Iris pigment epithelial cell (primary cell): Measurements from ENCODE around the gene GNG7.
"Not testable (repeated sequence)": the region's sequence is repeated elsewhere in the genome, so short reads cannot be mapped to it uniquely, and the experiment has no call there.

ENCODE experiments used
- DNase-seq: peaks from one replicate; pipeline ENCODE4 v3.0.0-alpha.2; 2011; ENCODE audit warnings: low read depth

The GNG7 gene

DNA sequence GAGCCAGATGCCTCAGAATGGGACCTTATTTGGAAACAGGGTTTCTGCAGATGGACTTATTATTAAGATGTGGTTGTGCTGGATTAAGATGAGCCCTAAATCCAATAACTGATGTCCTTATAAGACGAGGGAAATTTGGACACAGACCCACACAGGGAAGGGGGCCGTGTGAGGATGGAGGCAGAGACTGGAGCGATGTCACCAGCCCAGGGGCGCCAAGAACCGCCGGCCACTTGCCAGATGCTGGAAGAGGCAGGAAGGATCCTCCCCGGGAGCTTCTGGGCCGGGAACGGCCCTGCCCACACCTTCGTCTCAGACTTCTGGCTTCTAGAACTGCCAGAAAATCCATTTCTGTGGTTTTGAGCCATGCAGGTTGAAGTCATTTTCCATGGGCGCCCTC is 26.6 kb downstream of the GNG7 start:
- DNase-seq = no peak

DNA sequence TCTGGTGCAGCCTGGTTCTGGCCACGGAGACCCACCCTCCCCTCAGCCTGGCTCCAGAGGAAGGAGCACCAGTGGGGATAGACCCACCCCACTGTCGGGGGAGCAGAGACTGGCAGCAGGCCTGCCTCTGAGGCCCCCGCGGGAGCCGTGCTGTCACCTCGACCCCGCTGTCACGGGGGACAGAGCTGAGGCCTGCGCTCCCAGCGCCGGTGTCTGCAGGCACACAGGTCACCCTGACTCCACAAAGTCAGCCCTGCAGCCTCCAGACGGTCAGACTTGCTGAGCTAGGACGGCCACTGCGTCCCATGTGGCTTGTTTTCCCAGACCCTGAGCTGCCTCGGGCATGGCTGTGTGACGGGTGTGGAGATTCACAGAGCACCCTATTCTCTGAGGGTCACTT is 32.3 kb downstream of the GNG7 start:
- DNase-seq = no peak

DNA sequence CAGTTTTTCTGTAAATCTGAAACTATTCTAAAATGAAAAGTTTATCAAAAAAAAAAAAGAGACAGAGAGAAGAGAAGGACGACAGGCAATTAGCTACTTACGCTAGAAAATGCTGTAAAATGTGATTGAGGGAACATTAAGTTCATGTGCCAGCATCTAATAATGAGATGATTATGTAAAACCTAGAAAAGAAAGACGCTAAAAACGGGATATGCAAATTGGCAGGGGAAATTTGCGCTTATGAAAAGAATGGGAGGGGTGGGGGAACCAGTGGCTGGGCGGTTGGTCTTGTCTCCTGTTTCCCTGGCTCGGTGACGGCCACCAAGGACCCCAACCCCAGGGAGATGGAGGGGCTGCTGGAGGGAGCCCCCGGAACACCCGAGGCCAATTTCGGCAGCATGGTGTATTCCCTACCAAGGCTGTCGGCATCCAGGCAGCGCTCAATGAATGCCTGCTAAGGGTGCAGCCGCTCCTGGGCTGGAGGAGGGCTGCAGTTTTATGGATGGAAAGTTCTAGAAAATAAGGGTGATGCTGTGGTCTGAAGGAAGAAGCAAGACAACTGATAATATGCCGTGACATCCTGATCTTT is 34.2 kb downstream of the GNG7 start:
- DNase-seq = no peak

DNA sequence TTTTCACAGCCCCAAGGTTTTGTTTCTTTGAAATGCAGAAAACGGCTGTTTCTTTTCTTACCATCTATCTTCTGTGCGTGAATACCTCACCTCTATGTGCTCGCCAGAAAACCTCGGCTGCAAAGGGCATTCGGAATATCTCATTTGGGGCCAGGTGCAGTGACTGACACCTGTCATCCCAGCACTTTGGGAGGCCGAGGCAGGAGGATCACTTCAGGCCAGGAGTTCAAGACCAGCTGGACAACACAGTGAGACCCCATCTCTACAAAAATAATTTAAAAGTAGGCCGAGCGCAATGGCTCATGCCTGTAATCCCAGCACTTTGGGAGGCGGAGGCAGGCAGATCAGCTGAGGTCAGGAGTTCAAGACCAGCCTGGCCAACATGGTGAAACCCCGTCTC is 35.1 kb downstream of the GNG7 start:
- DNase-seq = not testable (repeated sequence)

DNA sequence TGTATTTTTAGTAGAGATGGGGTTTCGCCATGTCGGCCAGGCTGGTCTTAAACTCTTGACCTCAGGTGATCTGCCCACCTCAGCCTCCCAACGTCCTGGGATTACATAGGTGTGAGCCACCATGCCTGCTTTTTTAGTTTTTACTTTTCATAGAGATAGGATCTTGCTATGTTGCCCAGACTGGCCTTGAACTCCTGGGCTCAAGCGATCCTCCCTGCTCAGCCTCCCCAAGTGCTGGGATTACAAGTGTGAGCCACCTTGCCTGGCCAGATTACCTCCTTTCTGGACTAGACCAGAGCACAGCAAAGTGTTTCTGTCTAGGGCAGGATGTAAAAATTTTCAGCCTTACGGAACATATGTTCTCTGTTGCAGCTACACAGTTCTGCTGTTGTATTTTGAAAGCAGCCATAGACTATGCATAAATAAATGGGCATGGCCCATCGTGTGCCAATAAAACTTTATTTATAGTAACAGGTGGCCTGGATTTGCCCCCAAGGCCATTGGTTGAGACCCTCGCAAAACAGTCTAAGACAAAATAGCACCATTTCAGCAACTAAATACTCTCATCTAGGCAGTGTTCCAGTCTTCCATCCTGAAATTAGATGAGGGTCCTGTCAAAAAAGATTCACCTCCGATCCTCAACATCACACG is 36.0 kb downstream of the GNG7 start:
- no peak for DNase-seq

DNA sequence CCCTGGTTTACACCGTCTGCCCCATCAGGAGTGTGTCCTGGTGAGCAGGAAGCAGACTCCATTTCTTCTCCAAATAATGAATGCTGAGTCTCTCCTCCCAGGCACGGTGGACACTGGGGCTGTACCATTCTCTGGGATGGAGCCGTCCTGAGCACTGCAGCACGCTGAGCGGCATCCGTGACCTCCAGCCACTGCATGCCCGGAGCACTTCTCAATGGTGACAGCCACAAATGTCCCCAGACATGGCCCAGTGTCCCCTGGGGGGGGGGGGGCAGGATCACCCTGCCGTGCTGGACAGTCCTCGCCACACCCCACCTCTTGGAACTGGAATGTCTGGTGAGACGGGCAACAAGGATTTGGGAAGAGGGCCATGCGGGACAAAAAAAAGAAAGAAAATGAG is 37.4 kb downstream of the GNG7 start:
- no peak for DNase-seq

DNA sequence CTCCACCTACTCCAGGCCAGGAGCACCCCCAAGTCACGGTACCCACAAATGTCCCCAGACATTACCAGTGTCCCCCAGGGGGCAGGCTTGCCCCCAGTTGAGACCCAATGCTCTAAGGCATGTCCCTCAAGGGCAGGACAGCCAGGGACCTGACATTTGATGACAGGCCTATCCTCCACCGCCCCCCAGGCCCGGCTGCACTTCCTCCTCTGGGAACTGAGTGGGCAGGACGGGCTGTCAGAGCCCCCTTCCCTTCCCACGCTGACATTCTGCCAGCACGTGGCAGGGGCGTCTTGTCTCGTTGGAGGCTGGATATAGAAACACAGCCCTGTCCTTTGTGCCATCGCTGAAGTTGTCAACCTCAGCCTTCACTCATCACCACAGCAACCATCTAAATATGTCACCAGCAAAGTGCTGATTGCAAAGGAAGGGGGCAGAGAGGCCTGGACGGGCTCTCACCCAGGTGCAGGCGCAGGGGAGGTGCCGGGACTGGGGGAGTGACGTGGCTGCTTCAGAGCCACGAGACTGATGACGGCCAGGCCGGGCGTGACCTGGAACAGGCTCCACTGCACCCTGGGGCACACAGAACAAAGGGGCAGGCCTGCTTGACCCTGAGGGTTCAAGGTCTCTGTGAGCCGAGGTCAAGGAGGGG is 38.4 kb downstream of the GNG7 start:
- DNase-seq = no peak

DNA sequence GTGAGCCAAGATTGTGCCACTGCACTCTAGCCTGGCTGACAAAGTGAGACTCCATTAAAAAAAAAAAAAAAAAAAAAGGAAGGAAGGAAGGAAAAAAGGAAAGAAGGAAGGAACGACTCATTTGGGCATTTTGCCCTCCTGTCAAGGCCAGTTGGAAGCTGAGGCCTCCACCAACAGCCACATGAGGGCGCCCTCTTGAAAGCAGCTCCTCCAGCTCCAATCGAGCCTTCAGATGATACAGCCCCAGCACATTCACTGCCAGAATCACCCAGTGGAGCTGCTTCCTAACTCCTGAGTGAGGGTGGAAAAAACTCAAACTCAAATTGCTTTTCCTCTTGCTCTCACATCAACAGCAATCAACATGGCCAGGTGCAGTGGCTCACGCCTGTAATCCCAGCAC is 40.9 kb downstream of the GNG7 start:
- peak; percentile 7 for DNase-seq

DNA sequence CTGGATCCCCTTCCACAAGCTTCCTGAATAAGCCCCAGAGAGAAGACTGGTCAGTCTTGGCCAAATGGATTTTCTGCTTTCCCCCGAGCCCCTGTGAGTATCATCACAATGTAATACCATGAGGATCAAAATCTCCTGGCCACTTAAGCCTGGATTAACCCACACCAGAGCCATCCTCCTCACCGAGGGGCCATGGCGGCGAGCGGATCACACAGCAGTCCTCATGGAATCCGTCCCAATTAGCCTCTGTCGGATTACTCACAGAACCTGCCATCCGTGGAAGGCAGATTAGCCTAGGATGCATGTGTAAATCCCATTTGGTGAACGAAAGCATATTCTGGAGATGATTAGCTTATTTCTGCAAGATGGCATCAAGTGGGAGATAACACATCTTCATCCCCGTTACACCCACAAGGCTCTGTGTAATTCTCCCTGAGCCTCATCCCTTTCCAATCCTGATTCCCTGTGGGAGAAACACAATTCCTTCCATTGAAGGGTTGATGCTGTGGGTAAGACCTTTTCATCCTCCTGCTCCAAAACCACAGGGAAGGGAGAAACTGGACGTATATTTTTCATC is 42.5 kb downstream of the GNG7 start:
- no peak for DNase-seq

DNA sequence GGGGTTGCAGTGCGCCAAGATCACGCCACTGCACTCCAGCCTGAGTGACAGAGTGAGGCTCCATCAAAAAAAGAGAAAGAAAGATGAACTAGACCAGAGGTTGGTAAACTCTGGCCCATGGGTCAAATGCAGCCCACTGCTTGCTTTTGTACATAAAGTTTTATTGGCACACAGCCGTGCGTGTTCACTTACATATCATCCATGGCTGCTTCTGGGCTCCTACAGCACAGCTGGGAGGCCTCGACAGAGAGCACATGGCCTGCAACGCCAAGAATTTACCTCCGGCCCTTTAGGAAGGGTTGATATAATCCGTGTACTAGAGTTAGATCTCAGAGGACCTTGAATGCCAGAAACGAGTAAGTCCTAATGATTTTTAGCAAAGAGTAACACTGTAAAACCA is 46.0 kb downstream of the GNG7 start:
- no peak for DNase-seq

DNA sequence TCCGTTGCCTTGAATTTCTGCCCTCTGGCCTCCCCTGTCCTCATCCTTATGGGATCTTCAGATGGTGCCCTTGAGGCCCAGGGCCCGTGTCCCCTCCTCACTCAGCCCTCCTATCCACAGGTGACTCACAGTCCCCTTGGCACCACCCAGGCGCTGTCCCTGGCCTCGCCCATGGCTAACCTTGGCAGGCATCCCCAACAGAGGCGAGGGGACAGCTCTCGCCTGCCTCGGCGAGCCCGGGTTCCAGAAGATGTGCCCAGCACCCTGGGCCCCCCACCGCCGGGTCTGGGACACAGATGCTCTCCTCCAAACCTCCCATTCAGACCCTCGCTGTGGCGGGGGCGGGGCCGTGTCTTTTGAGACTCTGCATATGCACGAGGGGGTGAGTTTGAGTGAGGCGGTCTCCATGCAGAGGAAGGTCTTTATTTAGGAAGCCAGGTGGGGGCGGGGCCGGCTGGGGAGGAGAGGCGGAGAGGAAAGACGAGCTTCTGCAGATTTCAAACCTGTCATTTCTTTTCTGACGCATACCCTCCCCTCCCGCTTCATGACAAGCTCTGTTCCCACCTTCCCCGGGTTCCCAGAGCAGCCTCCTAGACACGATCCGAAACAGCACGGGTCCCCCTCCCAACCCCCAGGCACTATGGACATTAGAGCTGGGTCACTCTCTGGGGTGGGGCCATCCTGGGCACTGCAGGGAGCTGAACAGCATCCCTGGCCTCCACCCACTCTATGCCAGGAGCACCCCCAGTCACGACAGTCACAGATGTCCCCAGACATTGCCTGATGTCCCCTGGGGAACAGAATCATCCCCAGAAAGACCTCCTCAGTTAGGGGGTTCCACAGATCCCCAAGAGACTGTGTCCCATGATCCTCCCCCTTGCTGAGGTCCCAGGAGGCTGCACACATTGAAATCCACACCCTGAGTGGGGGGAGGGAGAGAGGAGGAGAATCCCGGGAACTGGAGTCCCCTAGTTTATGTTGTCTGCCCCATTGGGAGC is 48.5 kb downstream of the GNG7 start:
- no peak for DNase-seq

DNA sequence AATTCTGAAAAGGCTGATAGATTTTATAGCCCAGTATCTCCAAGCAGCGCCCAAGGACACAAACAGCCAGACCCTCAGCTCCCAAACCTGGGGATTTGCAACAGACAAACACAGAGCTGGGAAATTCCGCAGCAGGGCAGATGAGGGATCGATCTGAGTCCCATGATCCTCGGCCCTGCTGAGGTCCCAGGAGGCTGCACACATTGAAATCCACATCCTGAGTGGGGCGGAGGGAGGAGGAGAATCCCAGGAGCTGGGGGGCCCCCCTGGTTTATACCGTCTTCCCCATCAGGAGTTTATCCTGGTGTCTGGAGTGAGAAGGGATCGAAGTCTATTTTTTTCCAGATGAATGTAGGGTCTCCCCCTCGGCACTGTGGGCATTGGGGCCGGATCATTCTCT is 49.3 kb downstream of the GNG7 start:
- DNase-seq = no peak

DNA sequence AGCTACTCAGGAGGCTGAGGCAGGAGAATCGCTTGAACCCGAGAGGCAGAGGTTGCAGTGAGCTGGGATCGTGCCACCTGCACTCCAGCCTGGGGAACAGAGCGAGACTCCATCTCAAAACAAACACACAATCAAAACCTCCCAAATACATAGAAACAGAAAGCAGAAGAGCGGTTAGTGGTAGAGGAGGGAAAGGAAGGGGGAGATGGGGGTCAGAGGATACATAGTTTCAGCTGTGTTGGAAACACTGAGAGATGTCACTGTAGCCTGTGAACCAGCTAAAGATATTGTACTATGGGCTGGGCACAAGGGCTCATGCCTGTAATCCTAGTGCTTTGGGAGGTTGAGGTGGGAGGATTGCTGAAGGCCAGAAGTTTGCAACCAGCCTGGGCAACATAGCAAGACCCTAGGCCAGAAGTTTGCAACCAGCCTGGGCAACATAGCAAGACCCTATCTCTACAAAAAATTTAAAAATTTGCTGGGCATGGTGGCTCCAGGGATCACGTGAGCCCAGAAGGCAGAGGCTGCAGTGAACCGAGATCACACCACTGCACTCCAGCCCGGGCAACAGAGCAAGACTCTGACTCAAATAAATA is 49.9 kb downstream of the GNG7 start:
- no peak for DNase-seq

DNA sequence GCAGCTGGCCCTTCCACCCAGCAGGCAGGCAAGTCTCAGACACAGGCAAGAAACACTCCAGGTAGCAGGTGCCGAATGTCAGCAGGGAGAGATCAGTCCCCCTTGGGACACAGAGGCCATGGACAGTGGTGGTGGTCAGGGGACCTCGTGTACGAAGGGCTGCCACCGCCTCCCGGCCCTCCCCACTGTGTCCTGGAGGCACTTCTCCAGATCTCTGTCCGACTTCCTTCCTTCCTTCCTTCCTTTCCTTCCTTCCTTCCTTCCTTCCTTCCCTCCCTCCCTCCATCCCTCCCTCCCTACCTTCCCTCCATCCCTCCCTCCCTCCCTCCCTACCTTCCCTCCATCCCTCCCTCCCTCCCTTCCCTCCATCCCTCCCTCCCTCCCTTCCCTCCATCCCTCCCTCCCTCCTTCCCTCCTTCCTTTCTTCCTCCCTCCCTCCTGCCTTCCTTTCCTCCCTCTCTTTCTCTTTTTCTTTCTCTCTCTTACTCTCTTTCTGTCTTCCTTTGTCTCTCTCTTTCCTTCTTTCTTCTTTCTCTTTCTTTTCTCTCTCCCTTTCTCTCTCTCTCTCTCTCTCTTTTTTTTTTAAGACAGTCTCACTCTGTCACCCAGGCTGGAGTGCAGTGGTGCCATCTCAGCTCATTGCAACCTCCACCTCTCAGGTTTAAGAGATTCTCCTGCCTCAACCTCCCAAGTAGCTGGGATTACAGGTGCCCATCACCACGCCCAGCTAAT is 51.3 kb downstream of the GNG7 start:
- not testable (repeated sequence) for DNase-seq

DNA sequence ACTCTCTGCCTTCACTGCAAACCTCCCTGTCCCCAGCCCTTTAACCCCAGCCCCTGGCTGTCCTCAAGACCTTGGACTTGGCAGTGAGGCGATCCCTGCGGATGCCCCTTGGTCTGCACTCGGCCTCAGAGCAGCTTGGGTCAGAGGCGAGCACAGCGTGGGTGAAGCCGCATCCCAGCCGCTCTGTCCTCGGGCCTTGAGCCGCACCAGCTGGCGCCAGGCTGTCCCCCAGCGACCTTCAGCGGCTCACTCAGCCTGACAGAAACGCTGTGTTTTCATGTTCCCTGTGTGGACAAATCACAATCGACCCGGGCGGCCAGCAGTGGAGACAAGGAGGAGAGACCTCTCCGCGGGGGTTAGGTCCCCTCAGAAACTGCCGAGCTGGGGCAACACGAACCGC is 52.0 kb downstream of the GNG7 start:
- no peak for DNase-seq

DNA sequence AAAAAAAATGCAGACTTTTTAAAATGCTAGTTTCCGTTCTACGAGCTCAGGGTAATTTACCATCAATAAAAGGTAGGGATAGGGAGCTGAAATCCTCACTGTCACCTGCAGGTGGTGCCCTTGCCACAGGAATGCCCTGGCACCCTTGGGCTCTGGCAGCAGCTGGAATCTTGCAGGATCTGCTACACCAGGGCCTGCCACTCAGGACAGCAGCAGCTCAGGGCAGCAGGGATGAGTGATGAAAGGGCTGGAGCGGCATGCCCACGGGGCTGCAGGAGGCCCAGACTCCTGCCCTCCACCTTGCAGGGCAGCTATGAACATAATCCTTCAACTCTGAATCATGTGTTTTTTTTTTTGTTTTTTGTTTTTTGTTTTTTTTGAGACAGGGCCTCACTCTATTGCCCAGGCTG is 54.0 kb downstream of the GNG7 start:
- peak; percentile 70 for DNase-seq

DNA sequence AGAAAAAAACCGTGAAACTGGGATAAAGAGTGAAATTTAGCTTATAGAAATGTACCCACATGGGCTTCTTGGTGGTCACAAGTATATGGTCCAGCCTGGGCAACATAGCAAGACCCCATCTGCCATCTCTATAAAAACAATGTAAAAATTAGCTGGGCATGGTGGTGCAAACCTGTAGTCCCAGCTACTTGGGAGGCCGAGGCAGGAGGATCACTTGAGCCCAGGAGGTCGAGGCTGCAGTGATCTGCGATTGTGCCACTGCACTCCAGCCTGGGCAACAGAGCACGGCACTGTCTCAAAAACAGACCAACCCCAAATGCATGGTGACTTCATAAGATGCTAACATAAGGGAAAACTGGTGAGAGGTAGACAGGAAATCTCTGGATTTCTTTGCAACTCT is 54.4 kb downstream of the GNG7 start:
- no peak for DNase-seq

DNA sequence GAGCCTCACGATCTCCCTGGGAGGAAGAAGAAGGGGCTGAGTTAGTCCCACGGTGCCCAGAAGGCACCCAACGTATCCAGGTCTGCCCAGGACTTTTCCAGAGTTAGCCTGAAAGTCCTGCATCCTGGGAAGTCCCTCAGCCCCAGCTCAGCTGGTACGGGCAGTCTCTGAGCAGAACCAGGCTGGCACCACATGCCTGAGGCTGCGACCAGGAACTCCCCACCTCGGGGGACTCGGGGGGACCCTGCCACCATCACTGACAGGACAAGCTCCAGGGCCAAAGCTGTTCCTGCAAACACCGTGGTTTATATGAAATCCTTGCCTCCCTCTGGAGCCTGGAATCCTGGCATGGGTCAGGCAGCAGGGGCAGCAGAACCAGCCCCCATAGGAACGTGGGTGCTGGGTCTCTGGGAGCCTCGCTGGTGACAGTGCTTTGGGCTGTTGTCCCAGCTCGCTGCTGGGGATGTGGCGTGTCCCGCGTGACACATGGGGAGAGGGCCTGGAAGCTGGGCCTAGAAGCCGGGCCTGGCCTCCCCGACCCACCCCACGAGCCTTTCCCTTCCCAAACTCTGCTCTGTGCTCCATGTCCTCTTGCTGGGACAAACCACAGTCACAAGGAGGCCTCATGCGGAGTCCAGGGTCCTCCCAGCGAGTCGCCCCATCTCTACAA is 55.5 kb downstream of the GNG7 start:
- no peak for DNase-seq

DNA sequence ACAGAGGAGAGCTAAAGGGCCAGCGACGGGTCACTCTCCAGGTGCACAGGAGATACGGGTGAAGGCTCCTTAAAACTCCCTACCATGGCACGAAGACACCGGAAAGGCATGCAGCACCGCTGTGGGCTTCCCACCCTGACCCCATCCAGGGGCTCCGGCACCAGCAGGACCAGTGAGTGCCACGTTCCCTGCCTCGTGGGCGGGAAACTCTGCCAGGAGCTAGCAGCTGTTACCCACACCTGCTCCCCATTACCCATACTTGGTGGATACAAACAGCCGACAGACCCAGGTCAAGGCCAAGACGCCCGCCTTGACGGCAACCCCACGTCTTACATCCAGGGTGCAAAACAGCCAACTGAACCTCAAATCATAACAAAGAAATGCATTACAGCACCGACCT is 56.7 kb downstream of the GNG7 start:
- DNase-seq = no peak

DNA sequence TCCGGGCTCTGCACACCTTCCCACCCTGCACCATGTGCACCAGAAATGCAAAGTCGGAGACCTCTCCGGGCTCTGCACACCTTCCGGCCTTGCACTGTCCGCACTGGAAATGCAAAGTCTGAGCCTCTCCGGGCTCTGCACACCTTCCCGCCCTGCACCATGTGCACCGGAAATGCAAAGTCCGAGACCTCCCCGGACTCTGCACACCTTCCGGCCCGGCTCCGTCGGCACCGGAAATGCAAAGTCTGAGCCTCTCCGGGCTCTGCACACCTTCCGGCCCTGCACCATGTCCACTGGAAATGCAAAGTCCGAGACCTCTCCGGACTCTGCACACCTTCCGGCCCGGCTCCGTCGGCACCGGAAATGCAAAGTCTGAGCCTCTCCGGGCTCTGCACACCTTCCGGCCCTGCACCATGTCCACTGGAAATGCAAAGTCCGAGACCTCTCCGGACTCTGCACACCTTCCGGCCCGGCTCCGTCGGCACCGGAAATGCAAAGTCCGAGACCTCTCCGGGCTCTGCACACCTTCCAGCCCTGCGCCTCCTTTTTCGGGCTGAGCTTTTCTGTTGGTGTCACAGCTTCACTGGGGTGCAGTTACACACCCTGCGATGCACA is 59.3 kb downstream of the GNG7 start:
- not testable (repeated sequence) for DNase-seq
